ENCODE measurements around the gene ANK3. TPM values are rescaled to one million over a fixed set of nuclear protein-coding genes. Genes with fewer than 3 reads are reported as not detected.

The ANK3 gene
- total and polyA plus RNA-seq, 7 donors, result 11.6 to 170 (median 94.2) TPM

DNA sequence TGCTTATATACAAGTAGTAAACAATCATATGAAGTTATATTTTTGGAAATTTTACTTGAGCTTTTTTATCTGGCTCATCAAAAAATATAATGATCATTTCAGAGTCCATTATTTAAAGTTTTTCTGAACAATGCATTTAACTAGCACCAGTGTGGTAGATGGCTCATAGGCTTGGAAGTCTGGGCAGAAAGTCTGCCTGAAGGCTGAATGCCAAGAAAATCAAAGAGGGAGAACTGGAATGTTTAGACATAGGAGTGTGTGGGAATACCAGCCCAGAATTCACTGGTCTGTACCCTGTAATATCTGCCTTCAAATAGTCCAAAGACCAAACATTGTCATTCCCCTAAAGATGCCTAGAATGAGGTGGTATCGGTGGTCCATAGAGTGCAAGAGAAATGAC, 40.3 kb upstream of the ANK3 start:
- DNase-seq, result no peak
- Histone ChIP-seq H3K27me3 (ENCODE audit: insufficient read depth in 3 of 3, low read length in 2 of 3) (no peaks in the 10 kb centered on the region), H3K4me3 (no peak overlapping the region), H3K4me1 (peaks cover 25% of the 10 kb centered on the region), H3K9me3 (no peaks in the 10 kb centered on the region), H3K36me3 (ENCODE audit: insufficient read depth in 1 of 2, low read depth in 1 of 2) (no peaks in the 10 kb centered on the region), H3K27ac (no peak overlapping the region)
- WGBS, 3 donors, result 81 to 95% (median 91%) methylated on average over 1 of the region's 1 CpG
- TF ChIP-seq, protein P1, sequence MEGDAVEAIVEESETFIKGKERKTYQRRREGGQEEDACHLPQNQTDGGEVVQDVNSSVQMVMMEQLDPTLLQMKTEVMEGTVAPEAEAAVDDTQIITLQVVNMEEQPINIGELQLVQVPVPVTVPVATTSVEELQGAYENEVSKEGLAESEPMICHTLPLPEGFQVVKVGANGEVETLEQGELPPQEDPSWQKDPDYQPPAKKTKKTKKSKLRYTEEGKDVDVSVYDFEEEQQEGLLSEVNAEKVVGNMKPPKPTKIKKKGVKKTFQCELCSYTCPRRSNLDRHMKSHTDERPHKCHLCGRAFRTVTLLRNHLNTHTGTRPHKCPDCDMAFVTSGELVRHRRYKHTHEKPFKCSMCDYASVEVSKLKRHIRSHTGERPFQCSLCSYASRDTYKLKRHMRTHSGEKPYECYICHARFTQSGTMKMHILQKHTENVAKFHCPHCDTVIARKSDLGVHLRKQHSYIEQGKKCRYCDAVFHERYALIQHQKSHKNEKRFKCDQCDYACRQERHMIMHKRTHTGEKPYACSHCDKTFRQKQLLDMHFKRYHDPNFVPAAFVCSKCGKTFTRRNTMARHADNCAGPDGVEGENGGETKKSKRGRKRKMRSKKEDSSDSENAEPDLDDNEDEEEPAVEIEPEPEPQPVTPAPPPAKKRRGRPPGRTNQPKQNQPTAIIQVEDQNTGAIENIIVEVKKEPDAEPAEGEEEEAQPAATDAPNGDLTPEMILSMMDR (IDR thresholded peaks at IDR 0.05), result no peak
- intact Hi-C loops (cut with DNase I), result loop anchor here (5.0 to 10.0 kb wide), 4 partner anchors 223 to 328 kb away; no protein-coding TSS in a partner anchor
- ATAC-seq, result no peak

DNA sequence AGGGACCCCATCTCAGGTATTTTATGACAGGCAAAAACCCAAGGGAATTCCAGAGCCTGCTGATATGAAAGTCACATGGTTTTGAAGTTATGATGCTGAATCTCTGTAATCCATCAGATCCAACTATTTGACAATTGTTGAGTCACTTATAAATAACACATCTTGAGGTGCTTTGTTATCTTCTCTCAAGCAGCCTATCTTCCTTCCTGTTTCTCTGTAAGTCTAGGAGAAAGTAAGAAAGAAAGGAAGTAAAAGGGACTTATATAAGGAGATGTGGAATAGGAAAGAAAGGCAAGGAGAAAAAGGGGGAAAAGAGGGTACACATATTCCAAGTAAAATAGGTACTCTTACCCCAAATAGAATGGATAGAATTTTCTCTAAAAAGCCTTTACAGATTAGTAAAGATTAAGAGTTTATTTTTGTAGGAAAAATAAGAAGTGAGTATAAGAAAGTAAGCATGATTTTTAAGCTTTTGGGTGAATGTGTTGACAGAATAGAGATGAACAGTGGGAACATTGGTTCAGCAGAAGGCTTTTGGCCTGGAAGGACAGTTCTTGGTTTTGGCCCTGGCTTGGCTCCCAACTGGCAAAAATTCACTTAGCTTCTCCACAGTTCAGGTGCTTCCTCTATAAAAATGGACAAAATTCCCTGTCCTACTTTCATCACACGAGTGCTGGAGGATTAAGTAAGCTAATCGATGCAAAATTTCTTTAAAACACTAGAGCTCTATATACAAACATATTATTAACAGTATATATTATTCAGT, 39.6 kb upstream of the ANK3 start:
- intact Hi-C loops (cut with DNase I), result no loop called here
- no peak for DNase-seq
- ATAC-seq, result no peak
- no peaks in the 10 kb centered on the region for H3K9me3 ChIP-seq
- H3K4me3 ChIP-seq, result no peak overlapping the region
- TF ChIP-seq, protein P1 (IDR thresholded peaks at IDR 0.05), result no peak
- 53 to 54% (median 54%) methylated on average over 2 of the region's 2 CpGs for WGBS, 3 donors
- H3K36me3 ChIP-seq (ENCODE audit: insufficient read depth in 1 of 2, low read depth in 1 of 2), result no peaks in the 10 kb centered on the region
- H3K4me1 ChIP-seq, result peaks cover 24% of the 10 kb centered on the region
- H3K27ac ChIP-seq, result no peak overlapping the region
- no peaks in the 10 kb centered on the region for H3K27me3 ChIP-seq (ENCODE audit: insufficient read depth in 3 of 3, low read length in 2 of 3)

DNA sequence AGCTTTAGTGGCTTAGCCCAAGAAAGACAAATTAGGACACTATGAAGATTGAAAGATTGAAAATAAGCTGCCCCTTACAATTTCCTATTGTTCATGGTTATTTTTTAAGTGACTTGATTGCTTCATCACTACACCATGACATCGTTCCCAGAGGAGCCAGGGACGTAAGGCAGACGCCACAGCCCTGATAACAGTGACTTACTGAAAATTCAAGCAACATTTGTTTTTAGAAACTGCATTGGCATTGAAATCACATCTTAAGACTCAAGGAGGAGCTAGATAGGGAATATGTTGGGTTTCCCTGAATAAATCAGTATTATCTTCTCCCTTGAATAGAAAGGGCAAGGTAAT, 38.7 kb upstream of the ANK3 start:
- DNase-seq (no peak), ATAC-seq (no peak)
- TF ChIP-seq, protein P1 (IDR thresholded peaks at IDR 0.05), result no peak
- Histone ChIP-seq H3K27ac (no peak overlapping the region), H3K27me3 (ENCODE audit: insufficient read depth in 3 of 3, low read length in 2 of 3) (no peaks in the 10 kb centered on the region), H3K36me3 (ENCODE audit: insufficient read depth in 1 of 2, low read depth in 1 of 2) (no peaks in the 10 kb centered on the region), H3K9me3 (no peaks in the 10 kb centered on the region), H3K4me3 (no peak overlapping the region), H3K4me1 (peaks cover 17% of the 10 kb centered on the region)
- intact Hi-C loops (cut with DNase I), result no loop called here
- WGBS, 3 donors, result 87 to 92% (median 89%) methylated on average over 3 of the region's 3 CpGs

DNA sequence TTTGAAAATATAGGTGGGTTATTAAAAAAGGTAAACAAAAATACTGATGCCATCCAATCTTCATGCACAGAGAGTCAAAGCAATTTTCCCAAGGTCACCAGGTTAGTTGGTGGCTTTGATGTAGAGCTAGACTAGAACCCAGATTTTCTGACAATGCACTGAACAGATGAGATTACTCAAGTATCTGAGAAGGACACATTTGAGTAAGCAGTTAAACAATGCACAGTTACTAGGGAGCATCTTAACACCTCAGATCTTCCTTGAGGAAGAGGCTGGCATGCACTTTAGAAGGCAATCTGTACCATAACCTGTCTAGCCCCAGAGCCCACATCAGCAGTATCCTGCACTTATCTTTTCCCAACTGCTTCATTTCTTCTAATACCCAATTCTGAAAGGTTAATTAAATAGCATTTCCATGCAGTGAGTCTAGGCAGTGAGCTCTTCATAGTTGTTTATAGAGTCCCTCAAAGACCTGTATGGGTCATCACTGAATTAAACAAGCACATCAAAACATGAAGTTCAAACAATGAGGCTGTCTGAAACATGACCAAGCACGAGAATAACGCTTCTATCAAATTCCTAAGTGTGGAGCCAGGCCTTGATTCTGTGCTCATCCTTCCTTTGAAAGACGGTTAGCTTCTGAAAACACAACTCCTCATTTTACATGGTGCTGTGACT, 38.2 kb upstream of the ANK3 start:
- 69 to 91% (median 81%) methylated on average over 3 of the region's 3 CpGs for WGBS, 3 donors
- TF ChIP-seq, protein P1 (IDR thresholded peaks at IDR 0.05), result no peak
- no peak for DNase-seq
- no peak overlapping the region for H3K27ac ChIP-seq
- H3K4me3 ChIP-seq, result no peak overlapping the region
- no peaks in the 10 kb centered on the region for H3K27me3 ChIP-seq (ENCODE audit: insufficient read depth in 3 of 3, low read length in 2 of 3)
- intact Hi-C loops (cut with DNase I), result no loop called here
- no peaks in the 10 kb centered on the region for H3K36me3 ChIP-seq (ENCODE audit: insufficient read depth in 1 of 2, low read depth in 1 of 2)
- no peak for ATAC-seq
- peaks cover 17% of the 10 kb centered on the region for H3K4me1 ChIP-seq
- no peaks in the 10 kb centered on the region for H3K9me3 ChIP-seq

All from psoas muscle (tissue), 8 donors.